HepG2 (cell line): ENCODE measurements around the gene WDR35. TPM values are rescaled to one million over a fixed set of nuclear protein-coding genes. Genes with fewer than 3 reads are reported as not detected.
A peak's percentile ranks its signal among the peaks of the same experiment; 100 is the strongest.

Source experiments
- AGO2 ChIP-seq: fragments of 200-400 bp; formaldehyde crosslinking; optimal IDR thresholded peaks from 2 replicates; pipeline ENCODE3; 2017; ENCODE audit warnings: mild to moderate bottlenecking, low read depth, low read length, moderate library complexity
- CEBPB ChIP-seq: IDR thresholded peaks from 2 replicates; pipeline ENCODE4 v1.6.1; 2011; ENCODE audit warnings: low read depth, low read length, improper control_type of control experiment, borderline replicate concordance
- CREB1 ChIP-seq, 2 experiments: fragments of 450-650 bp in 1 of 2; IDR thresholded peaks; 2 replicates each; pipeline ENCODE4 v1.6.1; 2016 to 2017; ENCODE audit warnings: control low read depth in 1 of 2, mild to moderate bottlenecking in 1 of 2, missing compliant biosample characterization in 1 of 2, missing genetic modification characterization in 1 of 2
- MAF1 ChIP-seq: sonication (generic); formaldehyde crosslinking; IDR thresholded peaks from 2 replicates; pipeline ENCODE4 v1.5.0; 2020; ENCODE audit warnings: missing genetic modification reagents, borderline replicate concordance
- PAX8 ChIP-seq: sonication (generic); formaldehyde crosslinking; IDR thresholded peaks from 2 replicates; pipeline ENCODE4 v1.8.0; 2022; ENCODE audit warnings: mild to moderate bottlenecking, missing genetic modification reagents, borderline replicate concordance
- ZFP82 ChIP-seq: sonication (generic); formaldehyde crosslinking; IDR thresholded peaks from 2 replicates; pipeline ENCODE4 v1.5.1; 2020; ENCODE audit warnings: mild to moderate bottlenecking, missing genetic modification reagents, borderline replicate concordance
- ZNF276 ChIP-seq: sonication (generic); formaldehyde crosslinking; IDR thresholded peaks from 2 replicates; pipeline ENCODE4 v1.4.0; 2020; ENCODE audit warnings: mild to moderate bottlenecking, low read depth, missing genetic modification reagents
- ZNF33B ChIP-seq: sonication (generic); formaldehyde crosslinking; IDR thresholded peaks from 2 replicates; pipeline ENCODE4 v1.5.1; 2020; ENCODE audit warnings: mild to moderate bottlenecking, missing genetic modification reagents
- ZNF547 ChIP-seq: sonication (generic); formaldehyde crosslinking; IDR thresholded peaks from 2 replicates; pipeline ENCODE4 v1.5.1; 2020; ENCODE audit warnings: mild to moderate bottlenecking, missing genetic modification reagents
- ZNF629 ChIP-seq: sonication (generic); formaldehyde crosslinking; conservative IDR thresholded peaks from 2 replicates; pipeline ENCODE4 v1.5.0; 2020; ENCODE audit warnings: missing genetic modification reagents
- polyA plus RNA-seq, 8 experiments: library from polyadenylated mRNA; depleted of rRNA in 3 of 8; stranded (reverse) in 7 of 8; unstranded in 1 of 8; fragments of >200 nt; fragmentation: Illumina TruSeq in 4 of 8; extraction: Trizol in 4 of 8; gene quantifications; 2 replicates each; pipeline versions ENCODE4 v1.2.1 to v1.2.3, GENCODE V29; 2011 to 2016; ENCODE audit warnings: low read depth in 4 of 8, missing spikeins in 1 of 8, mixed read lengths in 1 of 8; ENCODE audit not compliant: insufficient read depth in 1 of 8
- total RNA-seq, 5 experiments: library from RNA; depleted of rRNA; stranded (reverse); fragments of >200 nt; fragmentation: Illumina TruSeq; extraction: Trizol; gene quantifications; 2 replicates each; pipeline ENCODE4 v1.2.3, GENCODE V29; 2016; ENCODE audit warnings: low read depth in 1 of 5
- TF ChIP-seq, protein P1 (sequence below): sonication (generic); formaldehyde crosslinking; conservative IDR thresholded peaks from 2 replicates; pipeline ENCODE4 v1.4.0; 2020; ENCODE audit warnings: missing genetic modification reagents
- TF ChIP-seq, protein P2 (sequence below): sonication (generic); formaldehyde crosslinking; IDR thresholded peaks from 2 replicates; pipeline ENCODE4 v1.8.1; 2023; ENCODE audit warnings: mild to moderate bottlenecking, missing genetic modification reagents
- TF ChIP-seq, protein P3 (sequence below): sonication (generic); formaldehyde crosslinking; IDR thresholded peaks from 2 replicates; pipeline ENCODE4 v1.5.0; 2020; ENCODE audit warnings: missing genetic modification reagents
- TF ChIP-seq, protein P4 (sequence below): sonication (generic); formaldehyde crosslinking; IDR thresholded peaks from 2 replicates; pipeline ENCODE4 v1.8.1; 2023; ENCODE audit warnings: mild to moderate bottlenecking, missing genetic modification reagents

Gene WDR35
- total and polyA plus RNA-seq, 2 of the 13 experiments (the other 11 are each of a cell fraction or from before 2014, with no cell fraction given) = 11.1 to 19.6 TPM

- TF ChIP-seq, protein P1, sequence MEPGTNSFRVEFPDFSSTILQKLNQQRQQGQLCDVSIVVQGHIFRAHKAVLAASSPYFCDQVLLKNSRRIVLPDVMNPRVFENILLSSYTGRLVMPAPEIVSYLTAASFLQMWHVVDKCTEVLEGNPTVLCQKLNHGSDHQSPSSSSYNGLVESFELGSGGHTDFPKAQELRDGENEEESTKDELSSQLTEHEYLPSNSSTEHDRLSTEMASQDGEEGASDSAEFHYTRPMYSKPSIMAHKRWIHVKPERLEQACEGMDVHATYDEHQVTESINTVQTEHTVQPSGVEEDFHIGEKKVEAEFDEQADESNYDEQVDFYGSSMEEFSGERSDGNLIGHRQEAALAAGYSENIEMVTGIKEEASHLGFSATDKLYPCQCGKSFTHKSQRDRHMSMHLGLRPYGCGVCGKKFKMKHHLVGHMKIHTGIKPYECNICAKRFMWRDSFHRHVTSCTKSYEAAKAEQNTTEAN = no peak
- TF ChIP-seq CREB1 (IDR thresholded peaks at IDR 0.05) (0 out of 2 replicates have a peak, but pooled peaks have one; percentile 24), CREB1 (CRISPR knock-in tag; IDR thresholded peaks at IDR 0.05) (0 out of 2 replicates have a peak, but pooled peaks have one; percentile 8), ZNF276 (CRISPR knock-in tag) (no peak), MAF1 (CRISPR knock-in tag) (0 out of 2 replicates have a peak, but pooled peaks have one; percentile 12), PAX8 (CRISPR knock-in tag) (0 out of 2 replicates have a peak, but pooled peaks have one; percentile 9), ZNF33B (no peak), ZFP82 (no peak), AGO2 (no peak), CEBPB (no peak), ZNF629 (CRISPR knock-in tag) (no peak), ZNF547 (no peak)
- TF ChIP-seq, protein P2, sequence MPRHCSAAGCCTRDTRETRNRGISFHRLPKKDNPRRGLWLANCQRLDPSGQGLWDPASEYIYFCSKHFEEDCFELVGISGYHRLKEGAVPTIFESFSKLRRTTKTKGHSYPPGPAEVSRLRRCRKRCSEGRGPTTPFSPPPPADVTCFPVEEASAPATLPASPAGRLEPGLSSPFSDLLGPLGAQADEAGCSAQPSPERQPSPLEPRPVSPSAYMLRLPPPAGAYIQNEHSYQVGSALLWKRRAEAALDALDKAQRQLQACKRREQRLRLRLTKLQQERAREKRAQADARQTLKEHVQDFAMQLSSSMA (CRISPR knock-in tag) = no peak
- TF ChIP-seq, protein P3, sequence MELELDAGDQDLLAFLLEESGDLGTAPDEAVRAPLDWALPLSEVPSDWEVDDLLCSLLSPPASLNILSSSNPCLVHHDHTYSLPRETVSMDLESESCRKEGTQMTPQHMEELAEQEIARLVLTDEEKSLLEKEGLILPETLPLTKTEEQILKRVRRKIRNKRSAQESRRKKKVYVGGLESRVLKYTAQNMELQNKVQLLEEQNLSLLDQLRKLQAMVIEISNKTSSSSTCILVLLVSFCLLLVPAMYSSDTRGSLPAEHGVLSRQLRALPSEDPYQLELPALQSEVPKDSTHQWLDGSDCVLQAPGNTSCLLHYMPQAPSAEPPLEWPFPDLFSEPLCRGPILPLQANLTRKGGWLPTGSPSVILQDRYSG (CRISPR knock-in tag) = no peak
- TF ChIP-seq, protein P4, sequence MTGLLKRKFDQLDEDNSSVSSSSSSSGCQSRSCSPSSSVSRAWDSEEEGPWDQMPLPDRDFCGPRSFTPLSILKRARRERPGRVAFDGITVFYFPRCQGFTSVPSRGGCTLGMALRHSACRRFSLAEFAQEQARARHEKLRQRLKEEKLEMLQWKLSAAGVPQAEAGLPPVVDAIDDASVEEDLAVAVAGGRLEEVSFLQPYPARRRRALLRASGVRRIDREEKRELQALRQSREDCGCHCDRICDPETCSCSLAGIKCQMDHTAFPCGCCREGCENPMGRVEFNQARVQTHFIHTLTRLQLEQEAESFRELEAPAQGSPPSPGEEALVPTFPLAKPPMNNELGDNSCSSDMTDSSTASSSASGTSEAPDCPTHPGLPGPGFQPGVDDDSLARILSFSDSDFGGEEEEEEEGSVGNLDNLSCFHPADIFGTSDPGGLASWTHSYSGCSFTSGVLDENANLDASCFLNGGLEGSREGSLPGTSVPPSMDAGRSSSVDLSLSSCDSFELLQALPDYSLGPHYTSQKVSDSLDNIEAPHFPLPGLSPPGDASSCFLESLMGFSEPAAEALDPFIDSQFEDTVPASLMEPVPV (CRISPR knock-in tag) = no peak
- TF ChIP-seq, all 625 proteins: peak for 15
Observed at GRCh38 chr2:19900931-19901441, 88.9 kb downstream of the WDR35 start (continued).
